LNCaP clone FGC (cell line): Measurements from ENCODE around the gene LPCAT3.

Experiments
- DNase-seq: peaks from one replicate; pipeline ENCODE4 v3.0.0-alpha.2; 2011; ENCODE audit warnings: low read depth
- H3K4me3 ChIP-seq: 2 replicates; pipeline ENCODE4 v1.5.1; 2011; ENCODE audit warnings: mild to moderate bottlenecking, low read depth, low read length, control low read depth
- TF ChIP-seq, protein P1 (sequence below): IDR thresholded peaks from 2 replicates; pipeline ENCODE4 v1.5.1; 2012; ENCODE audit warnings: mild to moderate bottlenecking; ENCODE audit not compliant: control insufficient read depth, insufficient read depth; ENCODE audit errors: extremely low read depth

The LPCAT3 gene

DNA sequence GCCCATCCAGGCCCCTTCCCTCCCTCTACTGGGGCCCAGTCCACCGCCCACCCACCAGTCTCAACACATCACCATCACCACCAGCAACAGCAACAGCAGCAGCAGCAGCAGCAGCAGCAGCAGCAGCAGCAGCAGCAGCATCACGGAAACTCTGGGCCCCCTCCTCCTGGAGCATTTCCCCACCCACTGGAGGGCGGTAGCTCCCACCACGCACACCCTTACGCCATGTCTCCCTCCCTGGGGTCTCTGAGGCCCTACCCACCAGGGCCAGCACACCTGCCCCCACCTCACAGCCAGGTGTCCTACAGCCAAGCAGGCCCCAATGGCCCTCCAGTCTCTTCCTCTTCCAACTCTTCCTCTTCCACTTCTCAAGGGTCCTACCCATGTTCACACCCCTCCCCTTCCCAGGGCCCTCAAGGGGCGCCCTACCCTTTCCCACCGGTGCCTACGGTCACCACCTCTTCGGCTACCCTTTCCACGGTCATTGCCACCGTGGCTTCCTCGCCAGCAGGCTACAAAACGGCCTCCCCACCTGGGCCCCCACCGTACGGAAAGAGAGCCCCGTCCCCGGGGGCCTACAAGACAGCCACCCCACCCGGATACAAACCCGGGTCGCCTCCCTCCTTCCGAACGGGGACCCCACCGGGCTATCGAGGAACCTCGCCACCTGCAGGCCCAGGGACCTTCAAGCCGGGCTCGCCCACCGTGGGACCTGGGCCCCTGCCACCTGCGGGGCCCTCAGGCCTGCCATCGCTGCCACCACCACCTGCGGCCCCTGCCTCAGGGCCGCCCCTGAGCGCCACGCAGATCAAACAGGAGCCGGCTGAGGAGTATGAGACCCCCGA is 81.4 kb downstream of the LPCAT3 start:
- TF ChIP-seq, protein P1, sequence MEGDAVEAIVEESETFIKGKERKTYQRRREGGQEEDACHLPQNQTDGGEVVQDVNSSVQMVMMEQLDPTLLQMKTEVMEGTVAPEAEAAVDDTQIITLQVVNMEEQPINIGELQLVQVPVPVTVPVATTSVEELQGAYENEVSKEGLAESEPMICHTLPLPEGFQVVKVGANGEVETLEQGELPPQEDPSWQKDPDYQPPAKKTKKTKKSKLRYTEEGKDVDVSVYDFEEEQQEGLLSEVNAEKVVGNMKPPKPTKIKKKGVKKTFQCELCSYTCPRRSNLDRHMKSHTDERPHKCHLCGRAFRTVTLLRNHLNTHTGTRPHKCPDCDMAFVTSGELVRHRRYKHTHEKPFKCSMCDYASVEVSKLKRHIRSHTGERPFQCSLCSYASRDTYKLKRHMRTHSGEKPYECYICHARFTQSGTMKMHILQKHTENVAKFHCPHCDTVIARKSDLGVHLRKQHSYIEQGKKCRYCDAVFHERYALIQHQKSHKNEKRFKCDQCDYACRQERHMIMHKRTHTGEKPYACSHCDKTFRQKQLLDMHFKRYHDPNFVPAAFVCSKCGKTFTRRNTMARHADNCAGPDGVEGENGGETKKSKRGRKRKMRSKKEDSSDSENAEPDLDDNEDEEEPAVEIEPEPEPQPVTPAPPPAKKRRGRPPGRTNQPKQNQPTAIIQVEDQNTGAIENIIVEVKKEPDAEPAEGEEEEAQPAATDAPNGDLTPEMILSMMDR = no peak
- no peak for DNase-seq
- H3K4me3 ChIP-seq = peak overlapping the region; percentile 60

DNA sequence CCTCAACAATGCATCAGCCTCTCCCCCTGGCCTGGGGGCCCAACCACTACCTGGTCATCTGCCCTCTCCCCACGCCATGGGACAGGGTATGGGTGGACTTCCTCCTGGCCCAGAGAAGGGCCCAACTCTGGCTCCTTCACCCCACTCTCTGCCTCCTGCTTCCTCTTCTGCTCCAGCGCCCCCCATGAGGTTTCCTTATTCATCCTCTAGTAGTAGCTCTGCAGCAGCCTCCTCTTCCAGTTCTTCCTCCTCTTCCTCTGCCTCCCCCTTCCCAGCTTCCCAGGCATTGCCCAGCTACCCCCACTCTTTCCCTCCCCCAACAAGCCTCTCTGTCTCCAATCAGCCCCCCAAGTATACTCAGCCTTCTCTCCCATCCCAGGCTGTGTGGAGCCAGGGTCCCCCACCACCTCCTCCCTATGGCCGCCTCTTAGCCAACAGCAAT is 82.1 kb downstream of the LPCAT3 start:
- TF ChIP-seq, protein P1 = no peak
- no peak for DNase-seq
- H3K4me3 ChIP-seq = no peak overlapping the region

DNA sequence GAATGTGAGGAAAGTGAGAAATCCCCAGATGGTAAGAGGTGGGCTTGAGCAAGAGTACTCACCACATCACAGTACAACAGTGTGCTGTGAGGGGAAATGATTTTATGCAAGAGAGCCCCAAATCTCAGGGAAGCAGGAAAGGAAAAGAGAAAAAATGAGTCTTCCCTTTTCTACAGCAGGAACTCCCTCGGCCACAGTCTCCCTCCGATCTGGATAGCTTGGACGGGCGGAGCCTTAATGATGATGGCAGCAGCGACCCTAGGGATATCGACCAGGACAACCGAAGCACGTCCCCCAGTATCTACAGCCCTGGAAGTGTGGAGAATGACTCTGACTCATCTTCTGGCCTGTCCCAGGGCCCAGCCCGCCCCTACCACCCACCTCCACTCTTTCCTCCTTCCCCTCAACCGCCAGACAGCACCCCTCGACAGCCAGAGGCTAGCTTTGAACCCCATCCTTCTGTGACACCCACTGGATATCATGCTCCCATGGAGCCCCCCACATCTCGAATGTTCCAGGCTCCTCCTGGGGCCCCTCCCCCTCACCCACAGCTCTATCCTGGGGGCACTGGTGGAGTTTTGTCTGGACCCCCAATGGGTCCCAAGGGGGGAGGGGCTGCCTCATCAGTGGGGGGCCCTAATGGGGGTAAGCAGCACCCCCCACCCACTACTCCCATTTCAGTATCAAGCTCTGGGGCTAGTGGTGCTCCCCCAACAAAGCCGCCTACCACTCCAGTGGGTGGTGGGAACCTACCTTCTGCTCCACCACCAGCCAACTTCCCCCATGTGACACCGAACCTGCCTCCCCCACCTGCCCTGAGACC is 82.7 kb downstream of the LPCAT3 start:
- H3K4me3 ChIP-seq = no peak overlapping the region
- TF ChIP-seq, protein P1 = no peak
- no peak for DNase-seq

DNA sequence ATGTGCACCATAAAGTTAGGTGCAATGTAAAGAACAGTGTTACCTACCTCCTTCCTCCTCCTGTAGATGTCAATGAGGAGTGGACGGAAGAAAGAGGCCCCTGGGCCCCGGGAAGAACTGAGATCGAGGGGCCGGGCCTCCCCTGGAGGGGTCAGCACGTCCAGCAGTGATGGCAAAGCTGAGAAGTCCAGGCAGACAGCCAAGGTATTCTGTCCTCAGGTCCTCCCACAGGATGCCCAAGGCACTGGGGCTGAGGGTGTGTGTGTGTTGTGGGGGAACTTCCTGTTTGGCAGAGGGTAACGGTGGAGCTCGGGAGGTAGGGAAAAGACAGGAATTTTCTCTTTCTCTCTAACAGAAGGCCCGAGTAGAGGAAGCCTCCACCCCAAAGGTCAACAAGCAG is 84.2 kb downstream of the LPCAT3 start:
- H3K4me3 ChIP-seq = no peak overlapping the region
- DNase-seq = no peak
- TF ChIP-seq, protein P1 = no peak

DNA sequence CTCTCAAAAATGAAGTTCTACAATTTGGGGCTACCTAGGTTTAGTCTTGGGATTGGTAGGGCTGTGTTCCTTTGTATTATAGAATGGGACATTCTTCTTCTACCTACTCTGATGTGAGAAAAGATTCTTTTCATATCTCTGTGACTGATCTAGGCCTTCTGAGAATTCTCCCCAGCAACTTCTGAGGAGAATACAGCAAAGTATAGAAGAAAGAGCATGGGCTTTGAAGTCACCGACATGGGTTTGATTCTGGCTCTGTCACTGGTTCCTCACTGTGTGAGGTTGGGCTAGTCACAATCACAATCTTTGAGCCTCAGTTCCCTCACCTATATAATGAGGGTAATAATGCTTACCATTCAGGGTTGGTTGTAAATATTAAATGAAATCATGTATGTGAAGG is 85.5 kb downstream of the LPCAT3 start:
- DNase-seq = no peak
- no peak overlapping the region for H3K4me3 ChIP-seq
- TF ChIP-seq, protein P1 = no peak

DNA sequence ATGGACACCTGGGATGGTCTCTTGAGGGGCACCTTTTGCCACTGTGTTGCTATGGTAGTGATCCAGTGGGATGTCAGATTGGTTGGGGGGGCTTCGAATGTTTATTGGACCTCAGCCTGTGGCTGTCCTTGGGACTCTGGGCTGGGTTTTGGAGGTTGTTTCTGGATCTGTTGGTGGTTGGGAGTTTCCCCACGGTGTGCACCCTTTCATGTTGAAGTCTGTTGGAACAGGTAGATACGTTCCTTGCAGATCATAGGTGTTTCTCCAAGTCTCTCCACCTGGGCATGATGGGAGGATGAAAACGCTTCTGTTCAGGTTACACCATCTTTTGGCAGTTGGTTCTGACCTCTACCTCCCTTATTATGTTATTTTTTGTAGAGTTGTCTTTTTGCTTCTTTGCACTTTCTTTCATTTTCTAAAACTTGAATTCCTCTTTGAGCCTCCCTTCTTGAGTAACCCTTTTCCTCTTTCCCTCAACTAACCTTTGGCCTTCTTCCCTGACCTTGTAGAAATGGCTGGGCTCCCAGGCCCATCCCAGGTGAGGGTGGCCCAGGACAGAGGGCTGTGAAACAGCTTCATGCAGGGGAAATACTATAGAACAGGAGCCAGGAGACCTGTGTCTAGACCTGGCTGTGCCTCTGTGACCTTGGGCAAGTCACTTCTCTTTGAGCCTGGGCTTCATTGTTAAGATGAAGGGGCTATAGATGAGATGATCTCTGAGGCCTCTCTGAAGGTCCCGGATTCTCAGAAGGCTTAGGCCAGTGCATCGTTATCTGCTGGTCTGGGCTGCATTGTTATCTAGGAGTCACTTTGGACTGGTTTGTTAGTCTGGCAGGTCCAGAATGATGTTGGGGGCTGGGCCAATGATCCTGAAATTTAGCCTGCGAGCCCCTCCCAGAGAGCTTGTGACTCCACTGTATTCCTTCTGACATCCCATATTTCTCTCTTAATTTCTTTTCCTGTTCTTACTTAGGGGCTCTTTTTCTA is 88.5 kb downstream of the LPCAT3 start:
- DNase-seq = no peak
- peak overlapping the region; percentile 89 for H3K4me3 ChIP-seq
- TF ChIP-seq, protein P1 = no peak
